Naive thymus-derived CD4-positive, alpha-beta T cell (primary cell): ENCODE measurements around the gene ZAP70. TPM values are rescaled to one million over a fixed set of nuclear protein-coding genes. Genes with fewer than 3 reads are reported as not detected.
A peak's percentile ranks its signal among the peaks of the same experiment; 100 is the strongest.

Experiments used
- ATAC-seq: fragments of 150-1000 bp; cut with Tn5 transposase; 2 replicates; pipeline ENCODE4 v1.10.0; 2021; ENCODE audit warnings: mild to moderate bottlenecking, moderate library complexity
- CTCF ChIA-PET: fragments of 350-600 bp; sonication (Branson Sonifier 250); formaldehyde crosslinking; loops from one replicate; lab custom pipeline; 2021; ENCODE audit warnings: antibody characterized with exemption; lab: Charles Lee
- POLR2A ChIA-PET: fragments of 350-600 bp; sonication (Branson Sonifier 250); formaldehyde crosslinking; loops from one replicate; lab custom pipeline; 2021; ENCODE audit warnings: antibody characterized with exemption, inconsistent platforms; lab: Charles Lee
- DNase-seq, 9 donors: peaks; one replicate each; pipeline versions ENCODE4 v3.0.0 to v3.0.0-alpha.2; 2020 to 2022; ENCODE audit warnings: mixed read lengths in 1 of 9
- H3K27ac ChIP-seq: one replicate; pipeline ENCODE4 v1.7.0; 2013; ENCODE audit warnings: mild to moderate bottlenecking, low read depth, low read length, moderate library complexity
- H3K27me3 ChIP-seq, 2 donors: one replicate each; pipeline ENCODE4 v1.7.0; 2013; ENCODE audit warnings: low read length in 2 of 2, mild to moderate bottlenecking in 2 of 2, moderate library complexity in 2 of 2; ENCODE audit not compliant: control insufficient read depth in 2 of 2, insufficient read depth in 2 of 2
- H3K36me3 ChIP-seq, 3 experiments: 1 replicate in 2 of 3; 2 replicates in 1 of 3; pipeline ENCODE4 v1.7.0; 2013; ENCODE audit warnings: low read length in 3 of 3, mild to moderate bottlenecking in 3 of 3, moderate library complexity in 1 of 3; ENCODE audit not compliant: insufficient read depth in 3 of 3, control insufficient read depth in 2 of 3
- H3K4me1 ChIP-seq, 2 donors: one replicate each; pipeline ENCODE4 v1.7.0; 2013; ENCODE audit warnings: low read length in 2 of 2, mild to moderate bottlenecking in 2 of 2, moderate library complexity in 1 of 2; ENCODE audit not compliant: control insufficient read depth in 2 of 2, insufficient read depth in 2 of 2
- H3K4me3 ChIP-seq: 2 replicates; pipeline ENCODE4 v1.7.0; 2013; ENCODE audit warnings: mild to moderate bottlenecking, low read length
- H3K9me3 ChIP-seq, 3 experiments: 1 replicate in 2 of 3; 2 replicates in 1 of 3; pipeline ENCODE4 v1.7.0; 2013; ENCODE audit warnings: low read length in 3 of 3; ENCODE audit not compliant: control insufficient read depth in 2 of 3
- H3K27ac Mint-ChIP-seq, 9 donors: one replicate each; pipeline ENCODE4 v1.8.0; 2020 to 2022; ENCODE audit warnings: mixed read lengths in 9 of 9, mild to moderate bottlenecking in 8 of 9, moderate library complexity in 5 of 9, inconsistent platforms in 2 of 9
- H3K27me3 Mint-ChIP-seq, 5 donors: one replicate each; pipeline ENCODE4 v1.8.0; 2021 to 2022; ENCODE audit warnings: mixed read lengths in 5 of 5, mild to moderate bottlenecking in 1 of 5
- H3K36me3 Mint-ChIP-seq, 5 donors: one replicate each; pipeline ENCODE4 v1.8.0; 2020 to 2022; ENCODE audit warnings: mixed read lengths in 5 of 5, mild to moderate bottlenecking in 3 of 5, inconsistent platforms in 1 of 5
- H3K4me1 Mint-ChIP-seq, 7 donors: one replicate each; pipeline ENCODE4 v1.8.0; 2020 to 2022; ENCODE audit warnings: mixed read lengths in 7 of 7, mild to moderate bottlenecking in 3 of 7, inconsistent platforms in 1 of 7
- H3K4me3 Mint-ChIP-seq, 10 donors: one replicate each; pipeline ENCODE4 v1.8.0; 2020 to 2022; ENCODE audit warnings: mild to moderate bottlenecking in 10 of 10, mixed read lengths in 10 of 10, moderate library complexity in 6 of 10, inconsistent platforms in 2 of 10
- H3K9me3 Mint-ChIP-seq, 11 donors: one replicate each; pipeline ENCODE4 v1.8.0; 2020 to 2022; ENCODE audit warnings: mixed read lengths in 11 of 11, mild to moderate bottlenecking in 4 of 11, inconsistent platforms in 1 of 11, moderate library complexity in 1 of 11
- intact Hi-C, 2 donors: fragments of 100-400 bp; cut with micrococcal nuclease; formaldehyde crosslinking; loops; one replicate each; pipeline ENCODE4 v1.15.1; 2023
- polyA plus RNA-seq, 2 donors: library from polyadenylated mRNA; unstranded; fragments of 300-500 nt; fragmentation: Illumina TruSeq; gene quantifications; one replicate each; pipeline ENCODE4 v1.2.3, GENCODE V29; 2021
- total RNA-seq, 6 experiments: library from RNA in 5 of 6; stranded (reverse) in 5 of 6; gene quantifications; 1 replicate in 5 of 6; 2 replicates in 1 of 6; pipeline ENCODE4 v1.2.3 and lab custom pipeline; 2021 to 2026

Gene ZAP70
- total and polyA plus RNA-seq, 7 experiments from 2014 or later, result 105 to 432 (median 358) TPM

- intact Hi-C loops, result no loop called here
- no peak overlapping the region for H3K4me3 Mint-ChIP-seq
- no peaks in the 10 kb centered on the region for H3K36me3 Mint-ChIP-seq
- Histone ChIP-seq H3K4me3 (no peak overlapping the region), H3K9me3 (no peaks in the 10 kb centered on the region), H3K27me3 (no peaks in the 10 kb centered on the region), H3K27ac (no peak overlapping the region), H3K4me1 (no peaks in the 10 kb centered on the region), H3K36me3 (no peaks in the 10 kb centered on the region)
- H3K4me1 Mint-ChIP-seq, result peaks cover 4 to 16% (median 13%) of the 10 kb centered on the region in 7 donors
- no peak for DNase-seq
- H3K27me3 Mint-ChIP-seq, result peaks cover 0 to 6% (median 0%) of the 10 kb centered on the region in 5 donors
- CTCF ChIA-PET, result interaction anchor here (1.1 to 2.6 kb wide), 6 partner anchors 17 to 110 kb away, joined by 3 to 22 read pairs (median 5); partner anchors contain the start of gene ACTR1B
- POLR2A ChIA-PET, result interaction anchor here (0.6 kb wide), 1 partner anchor 26 kb away, joined by 4 read pairs; no protein-coding TSS in a partner anchor
- no peak for ATAC-seq
- no peak overlapping the region for H3K27ac Mint-ChIP-seq
- no peaks in the 10 kb centered on the region for H3K9me3 Mint-ChIP-seq
Observed at GRCh38 chr2:97701186-97701585, 12.2 kb upstream of the ZAP70 start.

- ChIA-PET POLR2A (no interaction called here), CTCF (interaction anchor here (0.7 to 2.6 kb wide), 6 partner anchors 11 to 111 kb away, joined by 3 to 22 read pairs (median 4); no protein-coding TSS in a partner anchor)
- Histone ChIP-seq H3K9me3 (no peaks in the 10 kb centered on the region), H3K27ac (no peak overlapping the region), H3K27me3 (no peaks in the 10 kb centered on the region), H3K4me1 (no peaks in the 10 kb centered on the region), H3K36me3 (no peaks in the 10 kb centered on the region), H3K4me3 (no peak overlapping the region)
- Mint-ChIP-seq H3K27ac (no peak overlapping the region), H3K27me3 (peaks cover 0 to 6% (median 0%) of the 10 kb centered on the region in 5 donors), H3K4me3 (no peak overlapping the region), H3K4me1 (peaks cover 4 to 12% (median 11%) of the 10 kb centered on the region in 7 donors), H3K9me3 (no peaks in the 10 kb centered on the region), H3K36me3 (no peaks in the 10 kb centered on the region)
- intact Hi-C loops, result no loop called here
- DNase-seq, result no peak
- ATAC-seq, result no peak
Observed at GRCh38 chr2:97701851-97702465, 11.4 kb upstream of the ZAP70 start.

- peaks cover 0 to 6% (median 0%) of the 10 kb centered on the region in 5 donors for H3K27me3 Mint-ChIP-seq
- H3K4me3 Mint-ChIP-seq, result no peak overlapping the region
- no peak for DNase-seq
- Histone ChIP-seq H3K4me1 (no peaks in the 10 kb centered on the region), H3K36me3 (no peaks in the 10 kb centered on the region), H3K4me3 (no peak overlapping the region), H3K27me3 (no peaks in the 10 kb centered on the region), H3K9me3 (no peaks in the 10 kb centered on the region), H3K27ac (no peak overlapping the region)
- H3K36me3 Mint-ChIP-seq, result no peaks in the 10 kb centered on the region
- ChIA-PET POLR2A (no interaction called here), CTCF (interaction anchor here (1.5 to 1.9 kb wide), 3 partner anchors 10 to 44 kb away, joined by 4 to 5 read pairs (median 4); partner anchors contain the start of gene ZAP70)
- ATAC-seq, result no peak
- peaks cover 4 to 7% (median 7%) of the 10 kb centered on the region in 7 donors for H3K4me1 Mint-ChIP-seq
- intact Hi-C loops, result no loop called here
- H3K27ac Mint-ChIP-seq, result no peak overlapping the region
- no peaks in the 10 kb centered on the region for H3K9me3 Mint-ChIP-seq
Observed at GRCh38 chr2:97702731-97703470, 10.5 kb upstream of the ZAP70 start.

GRCh38 chr2:97703741-97704140 is 9.6 kb upstream of the ZAP70 start:
- CTCF ChIA-PET, result interaction anchor here (1.5 to 1.9 kb wide), 2 partner anchors 9 to 15 kb away, joined by 4 to 5 read pairs; partner anchors contain the start of gene ZAP70
- Histone ChIP-seq H3K36me3 (no peaks in the 10 kb centered on the region), H3K4me1 (no peaks in the 10 kb centered on the region), H3K27me3 (no peaks in the 10 kb centered on the region), H3K4me3 (no peak overlapping the region), H3K9me3 (no peaks in the 10 kb centered on the region), H3K27ac (no peak overlapping the region)
- H3K4me1 Mint-ChIP-seq, result peaks cover 0 to 7% (median 7%) of the 10 kb centered on the region in 7 donors
- H3K4me3 Mint-ChIP-seq, result no peak overlapping the region
- H3K9me3 Mint-ChIP-seq, result no peaks in the 10 kb centered on the region
- ATAC-seq, result no peak
- intact Hi-C loops, result no loop called here
- no peak for DNase-seq
- POLR2A ChIA-PET, result no interaction called here
- no peak overlapping the region for H3K27ac Mint-ChIP-seq
- peaks cover 0 to 6% (median 0%) of the 10 kb centered on the region in 5 donors for H3K27me3 Mint-ChIP-seq
- no peaks in the 10 kb centered on the region for H3K36me3 Mint-ChIP-seq

- CTCF ChIA-PET, result interaction anchor here (0.9 to 1.3 kb wide), 2 partner anchors 43 to 47 kb away, joined by 3 read pairs; no protein-coding TSS in a partner anchor
- no peaks in the 10 kb centered on the region for H3K9me3 ChIP-seq
- H3K27ac ChIP-seq, result no peak overlapping the region
- peaks cover 0 to 1% (median 0%) of the 10 kb centered on the region in 5 donors for H3K36me3 Mint-ChIP-seq
- intact Hi-C loops, result no loop called here
- no peaks in the 10 kb centered on the region for H3K36me3 ChIP-seq
- no peak overlapping the region for H3K4me3 Mint-ChIP-seq
- H3K4me1 ChIP-seq, result peaks cover under 1 to 5% of the 10 kb centered on the region in 2 donors
- peaks cover 0 to 3% (median 0%) of the 10 kb centered on the region in 5 donors for H3K27me3 Mint-ChIP-seq
- no peak overlapping the region for H3K27ac Mint-ChIP-seq
- ATAC-seq, result no peak
- POLR2A ChIA-PET, result interaction anchor here (0.7 kb wide), 1 partner anchor 55 kb away, joined by 4 read pairs; no protein-coding TSS in a partner anchor
- H3K27me3 ChIP-seq, result no peaks in the 10 kb centered on the region
- H3K4me1 Mint-ChIP-seq, result peaks cover 5 to 13% (median 11%) of the 10 kb centered on the region in 7 donors
- peak in 1 of 9 donors; percentile 15 for DNase-seq
- no peak overlapping the region for H3K4me3 ChIP-seq
- H3K9me3 Mint-ChIP-seq, result peaks cover 0 to 1% (median 0%) of the 10 kb centered on the region in 11 donors
Observed at GRCh38 chr2:97704989-97705388, 8.4 kb upstream of the ZAP70 start.

GRCh38 chr2:97706112-97706511 is 7.3 kb upstream of the ZAP70 start:
- H3K9me3 Mint-ChIP-seq, result peaks cover 0 to 2% (median 0%) of the 10 kb centered on the region in 11 donors
- Histone ChIP-seq H3K4me3 (no peak overlapping the region), H3K27me3 (no peaks in the 10 kb centered on the region), H3K9me3 (no peaks in the 10 kb centered on the region), H3K36me3 (no peaks in the 10 kb centered on the region), H3K27ac (no peak overlapping the region), H3K4me1 (peaks cover 10 to 15% of the 10 kb centered on the region in 2 donors)
- DNase-seq, result peak in 1 of 9 donors; percentile 16
- intact Hi-C loops, result no loop called here
- POLR2A ChIA-PET, result interaction anchor here (0.6 kb wide), 1 partner anchor 312 kb away, joined by 4 read pairs; no protein-coding TSS in a partner anchor
- H3K4me1 Mint-ChIP-seq, result peaks cover 10 to 16% (median 14%) of the 10 kb centered on the region in 7 donors
- no peak overlapping the region for H3K4me3 Mint-ChIP-seq
- H3K36me3 Mint-ChIP-seq, result peaks cover 0 to 3% (median 0%) of the 10 kb centered on the region in 5 donors
- CTCF ChIA-PET, result interaction anchor here (0.7 to 0.8 kb wide), 3 partner anchors 9 to 1705 kb away, joined by 3 to 4 read pairs (median 3); no protein-coding TSS in a partner anchor
- no peak for ATAC-seq
- peaks cover 0 to 2% (median 0%) of the 10 kb centered on the region in 5 donors for H3K27me3 Mint-ChIP-seq
- H3K27ac Mint-ChIP-seq, result no peak overlapping the region
